Measurements from ENCODE around the gene TMX4.

Gene TMX4

DNA sequence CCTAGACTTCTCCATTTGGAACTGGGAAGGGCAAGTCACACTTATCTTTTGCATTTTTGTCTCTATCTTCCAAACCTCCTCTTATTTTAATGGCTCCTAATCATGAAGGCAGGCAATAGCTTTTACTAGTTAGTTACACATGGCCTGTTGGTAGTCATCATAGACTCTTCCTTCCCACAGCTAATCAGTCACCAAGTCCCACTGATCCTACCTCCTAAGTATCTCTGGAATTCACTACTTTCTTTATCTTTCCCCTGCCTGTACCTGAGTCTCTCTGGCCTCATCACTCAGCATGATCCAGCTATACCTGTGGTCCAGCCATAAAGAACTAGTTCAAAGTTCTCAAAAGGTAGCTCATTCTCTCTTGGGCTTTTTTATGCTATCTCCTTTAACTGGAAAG is 18.8 kb downstream of the TMX4 start:
- TF ChIP-seq, protein P1, sequence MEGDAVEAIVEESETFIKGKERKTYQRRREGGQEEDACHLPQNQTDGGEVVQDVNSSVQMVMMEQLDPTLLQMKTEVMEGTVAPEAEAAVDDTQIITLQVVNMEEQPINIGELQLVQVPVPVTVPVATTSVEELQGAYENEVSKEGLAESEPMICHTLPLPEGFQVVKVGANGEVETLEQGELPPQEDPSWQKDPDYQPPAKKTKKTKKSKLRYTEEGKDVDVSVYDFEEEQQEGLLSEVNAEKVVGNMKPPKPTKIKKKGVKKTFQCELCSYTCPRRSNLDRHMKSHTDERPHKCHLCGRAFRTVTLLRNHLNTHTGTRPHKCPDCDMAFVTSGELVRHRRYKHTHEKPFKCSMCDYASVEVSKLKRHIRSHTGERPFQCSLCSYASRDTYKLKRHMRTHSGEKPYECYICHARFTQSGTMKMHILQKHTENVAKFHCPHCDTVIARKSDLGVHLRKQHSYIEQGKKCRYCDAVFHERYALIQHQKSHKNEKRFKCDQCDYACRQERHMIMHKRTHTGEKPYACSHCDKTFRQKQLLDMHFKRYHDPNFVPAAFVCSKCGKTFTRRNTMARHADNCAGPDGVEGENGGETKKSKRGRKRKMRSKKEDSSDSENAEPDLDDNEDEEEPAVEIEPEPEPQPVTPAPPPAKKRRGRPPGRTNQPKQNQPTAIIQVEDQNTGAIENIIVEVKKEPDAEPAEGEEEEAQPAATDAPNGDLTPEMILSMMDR (IDR thresholded peaks at IDR 0.05; ENCODE audit: unreplicated experiment in 3 of 3): no peak
- H3K9me3 Mint-ChIP-seq: no peaks in the 10 kb centered on the region
- no peaks in the 10 kb centered on the region for H3K4me1 Mint-ChIP-seq
- no peak overlapping the region for H3K4me3 Mint-ChIP-seq
- H3K36me3 Mint-ChIP-seq (ENCODE audit: low read depth): peaks cover 17% of the 10 kb centered on the region
- no peaks in the 10 kb centered on the region for H3K27me3 Mint-ChIP-seq (ENCODE audit: low read depth)
- H3K27ac Mint-ChIP-seq: no peak overlapping the region

DNA sequence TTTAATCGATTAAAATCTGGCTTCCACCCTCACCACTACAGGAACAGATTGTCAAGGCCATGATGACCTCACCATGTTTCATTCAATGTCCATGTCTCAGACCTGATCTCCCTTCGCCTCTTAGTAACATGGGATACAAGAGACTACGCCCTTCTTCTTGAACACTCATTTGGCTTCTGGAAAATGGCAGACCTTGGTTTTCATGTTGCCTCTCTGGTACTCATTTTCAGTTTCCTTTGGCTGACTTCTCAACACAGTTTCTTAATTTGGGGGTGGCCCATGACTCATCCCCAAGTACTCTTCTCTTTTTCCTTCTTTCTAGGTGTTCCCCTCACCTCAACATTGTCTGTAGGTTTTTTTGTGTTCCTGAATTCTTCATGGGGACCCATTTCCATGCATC is 22.7 kb downstream of the TMX4 start:
- H3K9me3 Mint-ChIP-seq: peaks cover 14% of the 10 kb centered on the region
- no peaks in the 10 kb centered on the region for H3K27me3 Mint-ChIP-seq (ENCODE audit: low read depth)
- no peaks in the 10 kb centered on the region for H3K4me1 Mint-ChIP-seq
- H3K36me3 Mint-ChIP-seq (ENCODE audit: low read depth): peaks cover 30% of the 10 kb centered on the region
- TF ChIP-seq, protein P1 (IDR thresholded peaks at IDR 0.05; ENCODE audit: unreplicated experiment in 3 of 3): no peak
- no peak overlapping the region for H3K4me3 Mint-ChIP-seq
- H3K27ac Mint-ChIP-seq: no peak overlapping the region

DNA sequence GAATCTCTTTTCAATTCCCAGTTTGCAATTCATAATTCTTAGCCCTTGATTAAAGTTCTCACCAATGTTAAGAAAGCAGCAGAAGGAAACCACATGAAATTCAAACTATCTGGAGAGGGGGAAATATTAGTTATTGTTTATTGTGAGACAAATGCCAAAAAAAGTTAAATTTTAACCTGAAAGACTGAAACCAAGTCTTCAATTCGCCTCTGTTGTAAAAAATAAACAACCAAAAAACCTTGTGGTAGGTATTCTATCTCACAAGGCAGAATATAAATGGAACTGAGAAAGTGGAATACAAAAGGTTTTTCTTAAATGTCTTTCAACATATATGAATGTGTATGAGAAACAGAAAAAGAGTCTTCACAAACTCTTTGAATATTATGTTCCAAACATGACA is 24.8 kb downstream of the TMX4 start:
- H3K9me3 Mint-ChIP-seq: peaks cover 14% of the 10 kb centered on the region
- peaks cover 28% of the 10 kb centered on the region for H3K36me3 Mint-ChIP-seq (ENCODE audit: low read depth)
- TF ChIP-seq, protein P1 (IDR thresholded peaks at IDR 0.05; ENCODE audit: unreplicated experiment in 3 of 3): no peak
- no peaks in the 10 kb centered on the region for H3K27me3 Mint-ChIP-seq (ENCODE audit: low read depth)
- no peaks in the 10 kb centered on the region for H3K4me1 Mint-ChIP-seq
- H3K4me3 Mint-ChIP-seq: no peak overlapping the region
- no peak overlapping the region for H3K27ac Mint-ChIP-seq

DNA sequence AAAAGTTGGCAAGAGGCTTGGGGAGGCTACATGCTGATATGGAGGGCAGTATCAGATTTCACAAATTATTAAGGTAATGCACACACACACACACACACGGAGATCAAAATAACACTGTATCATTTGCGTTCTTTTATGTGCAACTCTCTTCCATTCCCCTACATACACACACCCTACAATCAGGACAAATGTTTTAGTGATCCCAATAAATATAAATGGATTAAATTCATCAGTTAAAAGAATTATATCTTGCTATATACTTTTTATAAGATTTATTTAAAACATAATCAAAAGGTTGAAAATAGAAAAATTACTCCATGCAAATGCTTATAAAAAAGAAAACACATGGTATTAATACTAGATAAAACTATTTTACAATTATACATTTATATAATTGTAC is 25.9 kb downstream of the TMX4 start:
- TF ChIP-seq, protein P1 (IDR thresholded peaks at IDR 0.05; ENCODE audit: unreplicated experiment in 3 of 3): no peak
- no peak overlapping the region for H3K27ac Mint-ChIP-seq

DNA sequence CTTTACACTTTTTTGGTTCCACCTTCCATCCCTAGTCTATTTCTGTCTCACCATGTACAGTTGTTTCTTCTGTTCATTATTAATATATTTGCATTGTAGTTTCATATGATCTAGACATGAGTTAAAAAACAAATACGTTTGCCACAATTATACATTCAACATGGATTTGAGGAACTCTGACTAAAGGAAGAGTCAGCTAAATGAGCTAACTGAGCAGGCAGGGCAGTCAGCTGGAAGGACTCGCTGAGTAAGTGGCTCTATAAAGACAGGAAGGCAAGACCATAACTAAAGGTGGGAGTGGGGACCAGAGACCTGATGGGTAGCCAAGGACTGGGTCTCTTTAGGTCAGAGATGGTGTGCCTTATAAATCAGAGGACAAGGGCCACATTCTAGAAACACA is 26.3 kb downstream of the TMX4 start:
- H3K4me3 Mint-ChIP-seq: no peak overlapping the region
- H3K27ac Mint-ChIP-seq: no peak overlapping the region

More for the DNA sequence above, 25.9 kb downstream of the TMX4 start:
- Mint-ChIP-seq H3K27me3 (ENCODE audit: low read depth) (no peaks in the 10 kb centered on the region), H3K9me3 (peaks cover 14% of the 10 kb centered on the region), H3K4me3 (no peak overlapping the region), H3K4me1 (no peaks in the 10 kb centered on the region), H3K36me3 (ENCODE audit: low read depth) (peaks cover 28% of the 10 kb centered on the region)

DNA sequence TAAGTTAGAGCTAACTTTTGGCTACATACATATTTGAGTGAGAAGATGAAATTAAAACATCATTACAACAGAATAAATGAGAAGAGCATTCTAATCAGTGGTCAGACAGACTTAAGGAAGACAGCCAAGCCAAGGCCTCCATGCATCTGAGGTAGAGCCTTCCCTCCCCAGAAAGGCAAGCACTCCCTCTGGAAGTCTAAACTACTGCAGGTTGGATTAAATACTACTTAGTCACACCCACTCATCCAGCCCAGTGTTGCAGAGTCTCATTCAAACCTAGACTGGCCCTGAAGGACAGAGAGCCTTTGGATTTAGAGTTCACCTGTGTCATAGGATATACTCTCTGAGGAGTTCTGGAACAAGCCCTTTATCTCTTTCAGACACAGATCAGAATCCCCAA is 29.2 kb downstream of the TMX4 start:
- H3K4me3 Mint-ChIP-seq: no peak overlapping the region
- no peak overlapping the region for H3K27ac Mint-ChIP-seq
- H3K4me1 Mint-ChIP-seq: peaks cover 5% of the 10 kb centered on the region
- no peaks in the 10 kb centered on the region for H3K27me3 Mint-ChIP-seq (ENCODE audit: low read depth)
- TF ChIP-seq, protein P1 (IDR thresholded peaks at IDR 0.05; ENCODE audit: unreplicated experiment in 3 of 3): no peak
- peaks cover 14% of the 10 kb centered on the region for H3K9me3 Mint-ChIP-seq
- H3K36me3 Mint-ChIP-seq (ENCODE audit: low read depth): peaks cover 34% of the 10 kb centered on the region

More for the DNA sequence above, 26.3 kb downstream of the TMX4 start:
- TF ChIP-seq, protein P1 (IDR thresholded peaks at IDR 0.05; ENCODE audit: unreplicated experiment in 3 of 3): no peak
- H3K27me3 Mint-ChIP-seq (ENCODE audit: low read depth): no peaks in the 10 kb centered on the region
- peaks cover 28% of the 10 kb centered on the region for H3K36me3 Mint-ChIP-seq (ENCODE audit: low read depth)
- H3K9me3 Mint-ChIP-seq: peaks cover 14% of the 10 kb centered on the region
- H3K4me1 Mint-ChIP-seq: no peaks in the 10 kb centered on the region
